B cell (primary cell): ENCODE data around the gene IBTK. TPM values are rescaled to one million over a fixed set of nuclear protein-coding genes. Genes with fewer than 3 reads are reported as not detected.
"Not testable (repeated sequence)": the region's sequence is repeated elsewhere in the genome, so short reads cannot be mapped to it uniquely, and the experiment has no call there.

Experiments
- ATAC-seq: fragments of 200-7000 bp; cut with Tn5 transposase; one replicate; pipeline ENCODE4 v1.10.0; 2021; ENCODE audit warnings: low read depth, mild to moderate bottlenecking, moderate number of reproducible peaks, moderate library complexity
- CTCF ChIA-PET: fragments of 350-600 bp; sonication (Branson Sonifier 250); formaldehyde crosslinking; loops from one replicate; lab custom pipeline; 2021; ENCODE audit warnings: antibody characterized with exemption, inconsistent platforms; lab: Charles Lee
- POLR2A ChIA-PET: fragments of 350-600 bp; sonication (Branson Sonifier 250); formaldehyde crosslinking; loops from one replicate; lab custom pipeline; 2021; ENCODE audit warnings: antibody characterized with exemption; lab: Charles Lee
- DNase-seq: peaks from one replicate; pipeline ENCODE4 v3.0.0; 2013
- H2AFZ ChIP-seq: 2 replicates; pipeline ENCODE4 v1.6.1; 2012; ENCODE audit warnings: mild to moderate bottlenecking, low read depth, low read length; ENCODE audit not compliant: insufficient read depth, poor library complexity, severe bottlenecking
- H3K27ac ChIP-seq, 2 donors: 1 replicate in 1 of 2; 2 replicates in 1 of 2; pipeline ENCODE4 v1.5.1; 2012 to 2013; ENCODE audit warnings: low read length in 2 of 2, mild to moderate bottlenecking in 2 of 2, moderate library complexity in 1 of 2
- H3K27me3 ChIP-seq, 4 experiments: fragments of 200-600 bp in 1 of 4; sonication (generic) in 1 of 4; replicated peaks in 1 of 4; 1 replicate in 2 of 4; 2 replicates in 2 of 4; pipeline versions ENCODE4 v1.6.1 to v1.7.0; 2013 to 2016; ENCODE audit warnings: low read length in 3 of 4, mild to moderate bottlenecking in 2 of 4, mixed read lengths in 1 of 4, moderate library complexity in 1 of 4; ENCODE audit not compliant: insufficient read depth in 4 of 4, control insufficient read depth in 3 of 4; ENCODE audit errors: control extremely low read depth in 1 of 4
- H3K36me3 ChIP-seq, 2 experiments: replicated peaks in 1 of 2; 1 replicate in 1 of 2; 2 replicates in 1 of 2; pipeline versions ENCODE4 v1.6.1 to v1.7.1; 2013; ENCODE audit warnings: low read length in 1 of 2; ENCODE audit not compliant: insufficient read depth in 2 of 2, control insufficient read depth in 1 of 2; ENCODE audit errors: control extremely low read depth in 1 of 2, extremely low read depth in 1 of 2
- H3K4me1 ChIP-seq, 2 donors: fragments of 200-600 bp in 1 of 2; sonication (generic) in 1 of 2; 1 replicate in 1 of 2; 2 replicates in 1 of 2; pipeline versions ENCODE4 v1.5.1 to v1.6.1; 2013 to 2017; ENCODE audit warnings: low read length in 2 of 2; ENCODE audit not compliant: control insufficient read depth in 2 of 2, insufficient read depth in 2 of 2
- H3K4me2 ChIP-seq: replicated peaks from 2 replicates; pipeline ENCODE3; 2012; ENCODE audit warnings: mild to moderate bottlenecking, low read depth, low read length; ENCODE audit not compliant: poor library complexity, severe bottlenecking
- H3K4me3 ChIP-seq, 5 experiments: fragments of 200-600 bp in 1 of 5; sonication (generic) in 1 of 5; 1 replicate in 3 of 5; 2 replicates in 2 of 5; pipeline versions ENCODE4 v1.5.1 to v1.7.0; 2011 to 2016; ENCODE audit warnings: low read length in 4 of 5, mild to moderate bottlenecking in 4 of 5, low read depth in 2 of 5, control low read depth in 1 of 5, moderate library complexity in 1 of 5; ENCODE audit not compliant: insufficient read depth in 1 of 5; ENCODE audit errors: control extremely low read depth in 1 of 5, extremely low read depth in 1 of 5
- H3K79me2 ChIP-seq: fragments of 200-600 bp; sonication (generic); one replicate; pipeline ENCODE4 v1.6.0; 2016; ENCODE audit warnings: low read length; ENCODE audit not compliant: control insufficient read depth, insufficient read depth
- H3K9ac ChIP-seq: fragments of 200-600 bp; sonication (generic); 2 replicates; pipeline ENCODE4 v1.6.1; 2017; ENCODE audit warnings: mild to moderate bottlenecking, low read length, moderate library complexity
- H3K9me3 ChIP-seq, 3 donors: one replicate each; pipeline versions ENCODE4 v1.6.1 to v1.7.1; 2013; ENCODE audit warnings: low read length in 2 of 3; ENCODE audit not compliant: control insufficient read depth in 2 of 3, insufficient read depth in 1 of 3; ENCODE audit errors: control extremely low read depth in 1 of 3
- H4K20me1 ChIP-seq: 2 replicates; pipeline ENCODE4 v1.6.0; 2012; ENCODE audit warnings: mild to moderate bottlenecking, low read length; ENCODE audit not compliant: insufficient read depth, control insufficient read depth, poor library complexity, severe bottlenecking
- H3K27ac Mint-ChIP-seq: one replicate; pipeline ENCODE4 v1.8.0; 2021; ENCODE audit warnings: mixed read lengths
- H3K27me3 Mint-ChIP-seq: one replicate; pipeline ENCODE4 v1.8.0; 2021; ENCODE audit warnings: mixed read lengths
- H3K4me1 Mint-ChIP-seq: one replicate; pipeline ENCODE4 v1.8.0; 2021; ENCODE audit warnings: mixed read lengths
- H3K4me3 Mint-ChIP-seq: one replicate; pipeline ENCODE4 v1.8.0; 2021; ENCODE audit warnings: mixed read lengths
- H3K9me3 Mint-ChIP-seq: one replicate; pipeline ENCODE4 v1.8.0; 2022; ENCODE audit warnings: mixed read lengths; ENCODE audit not compliant: insufficient read depth
- CTCF ChIP-seq: fragments of 200-600 bp; IDR thresholded peaks from one replicate; pipeline ENCODE4 v1.8.0; 2022; ENCODE audit warnings: antibody characterized with exemption, mild to moderate bottlenecking
- EZH2 ChIP-seq: IDR thresholded peaks from 2 replicates; pipeline ENCODE4 v1.6.1; 2012; ENCODE audit warnings: borderline replicate concordance, low read depth, mild to moderate bottlenecking, moderate library complexity, low read length; ENCODE audit not compliant: insufficient read depth, poor library complexity, severe bottlenecking
- WGBS: methylation state at CpG from one replicate; pipeline ENCODE4 v1.1.5; 2013; ENCODE audit warnings: missing lambda C conversion rate; ENCODE audit not compliant: insufficient coverage; 5-methylcytosine and 5-hydroxymethylcytosine counted together
- intact Hi-C: fragments of 100-400 bp; cut with micrococcal nuclease; formaldehyde crosslinking; loops from one replicate; pipeline ENCODE4 v1.10.0; 2022
- polyA plus RNA-seq: library from polyadenylated mRNA; depleted of rRNA; stranded (reverse); fragments of >200 nt; gene quantifications from 2 replicates; pipeline ENCODE4 v1.2.3, GENCODE V29; 2012
- total RNA-seq, 2 donors: library from RNA; stranded (reverse); fragments of 120-200 nt in 1 of 2; gene quantifications; 1 replicate in 1 of 2; 2 replicates in 1 of 2; pipeline versions ENCODE4 v1.2.3 to v1.2.4, GENCODE V29; 2013 to 2022

Gene IBTK
- total and polyA plus RNA-seq, 2 donors (not counting 1 experiment from before 2014, with no cell fraction given) = 4.4 to 28.3 TPM

- no peaks in the 10 kb centered on the region for H3K4me1 ChIP-seq
- H2AFZ ChIP-seq = no peak overlapping the region
- DNase-seq = no peak
- ChIA-PET POLR2A (no interaction called here), CTCF (interaction anchor here (1.9 kb wide), 1 partner anchor 13 kb away, joined by 5 read pairs; no protein-coding TSS in a partner anchor)
- Mint-ChIP-seq H3K27ac (no peak overlapping the region), H3K4me3 (no peak overlapping the region), H3K4me1 (peaks cover 6% of the 10 kb centered on the region), H3K9me3 (peaks cover 4% of the 10 kb centered on the region), H3K27me3 (peaks cover 19% of the 10 kb centered on the region)
- no peaks in the 10 kb centered on the region for H4K20me1 ChIP-seq
- no peak overlapping the region for H3K4me3 ChIP-seq
- no peak overlapping the region for H3K9ac ChIP-seq
- H3K9me3 ChIP-seq = peaks cover 0 to 3% (median 0%) of the 10 kb centered on the region in 3 donors
- ATAC-seq = no peak
- intact Hi-C loops = no loop called here
- no peaks in the 10 kb centered on the region for H3K79me2 ChIP-seq
- no peak overlapping the region for H3K27ac ChIP-seq
- H3K4me2 ChIP-seq = no peak overlapping the region
- WGBS = 85% methylated on average over 11 of the region's 11 CpGs
- H3K36me3 ChIP-seq = no peaks in the 10 kb centered on the region
- no peak for TF ChIP-seq EZH2
- no peak for TF ChIP-seq CTCF
- H3K27me3 ChIP-seq = peaks cover 0 to 5% (median 1%) of the 10 kb centered on the region in 4 experiments
Measured at GRCh38 chr6:82283771-82284410, 36.3 kb upstream of the IBTK start.

DNA sequence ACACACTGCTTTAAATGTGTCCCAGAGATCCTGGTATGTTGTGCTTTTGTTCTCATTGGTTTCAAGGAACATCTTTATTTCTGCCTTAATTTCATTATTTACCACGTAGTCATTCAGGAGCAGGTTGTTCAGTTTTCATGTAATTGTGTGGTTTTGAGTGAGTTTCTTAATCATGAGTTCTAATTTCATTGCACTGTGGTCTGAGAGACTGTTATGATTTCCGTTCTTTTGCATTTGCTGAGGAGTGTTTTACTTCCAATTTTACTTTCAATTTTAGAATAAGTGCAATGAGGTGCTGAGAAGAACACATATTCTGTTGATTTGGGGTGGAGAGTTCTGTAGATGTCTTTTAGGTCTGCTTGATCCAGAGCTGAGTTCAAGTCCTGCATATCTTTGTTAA is 34.0 kb upstream of the IBTK start:
- H4K20me1 ChIP-seq, H3K9ac ChIP-seq, H3K27ac ChIP-seq, H3K27ac Mint-ChIP-seq, H2AFZ ChIP-seq, H3K9me3 Mint-ChIP-seq, intact Hi-C loops, ATAC-seq, H3K4me1 Mint-ChIP-seq, H3K27me3 ChIP-seq, H3K4me1 ChIP-seq, H3K4me3 ChIP-seq, POLR2A ChIA-PET, H3K4me2 ChIP-seq, DNase-seq, H3K36me3 ChIP-seq, CTCF ChIA-PET, H3K9me3 ChIP-seq, H3K79me2 ChIP-seq: not testable (repeated sequence)
- Mint-ChIP-seq H3K4me3 (peak overlapping the region; percentile 10), H3K27me3 (peaks cover 16% of the 10 kb centered on the region)
- no CpG with 5 or more reads among the region's 2 CpGs for WGBS
